HG02571 (cell line): Measurements from ENCODE around the gene EFCAB9.

Experiments used
- ATAC-seq: cut with Tn5 transposase; IDR thresholded peaks from one replicate; pipeline ENCODE4 v1.9.1; 2021; ENCODE audit warnings: mild to moderate bottlenecking, moderate library complexity; ENCODE audit not compliant: unreplicated experiment

EFCAB9 gene

DNA sequence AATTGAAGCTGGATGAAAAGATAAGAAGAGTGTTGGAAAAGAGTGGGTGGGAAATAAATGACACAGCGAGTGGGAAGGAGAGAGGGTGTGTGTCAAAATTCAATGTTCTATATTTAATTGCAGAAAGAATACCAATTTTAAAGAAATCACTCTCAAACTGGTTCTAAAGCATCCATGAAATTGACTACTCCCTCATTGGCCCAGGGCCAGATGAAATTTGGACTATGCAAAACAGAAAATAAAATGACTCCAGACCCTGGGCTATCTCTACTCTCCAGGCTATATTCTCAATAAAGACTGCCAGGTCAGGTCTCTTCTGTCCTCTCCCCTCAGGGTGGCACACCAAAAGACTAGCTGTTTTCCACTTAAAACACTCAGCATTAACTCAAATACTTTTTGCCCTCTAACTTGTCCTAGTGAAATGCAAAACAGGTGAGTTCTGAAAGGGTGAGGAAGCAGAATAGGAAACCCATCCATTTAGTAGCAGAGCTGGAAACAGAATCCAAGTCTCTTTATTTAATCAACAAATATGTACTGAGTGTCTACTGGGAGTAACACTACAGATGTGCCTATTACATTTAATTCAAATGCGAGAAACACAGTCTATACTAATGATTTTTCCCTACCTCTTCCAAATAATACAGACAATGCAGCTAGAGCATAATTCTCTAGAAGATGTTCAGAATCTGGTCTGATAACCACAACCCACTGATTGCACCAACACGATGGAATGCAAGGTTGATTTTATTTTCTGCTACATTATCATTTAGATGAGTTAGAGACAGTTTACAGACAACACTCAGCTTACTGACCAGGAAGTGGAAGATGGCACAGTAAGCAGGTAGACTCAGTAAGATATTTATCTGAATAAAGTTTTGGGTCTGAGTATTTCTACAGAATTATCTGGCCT lies 42.1 kb downstream of the EFCAB9 start:
- no peak for ATAC-seq

DNA sequence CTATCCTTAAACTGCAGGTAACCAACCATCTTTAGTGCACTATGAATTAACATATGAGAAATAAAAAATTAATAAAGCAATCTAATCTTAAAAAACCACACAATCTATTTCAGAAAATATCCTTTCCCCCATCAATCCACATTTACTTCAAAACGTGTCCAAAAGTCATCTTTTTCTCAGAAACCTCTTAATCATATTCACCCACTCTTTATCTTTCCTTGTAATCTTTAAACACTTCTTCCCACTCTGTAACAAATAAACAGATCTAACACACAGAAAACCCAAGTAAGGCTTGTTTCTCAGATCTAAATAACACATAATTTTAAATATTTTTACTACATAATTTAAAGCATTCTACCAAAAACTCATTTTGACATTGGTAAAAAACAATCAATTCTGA lies 44.4 kb downstream of the EFCAB9 start:
- no peak for ATAC-seq

DNA sequence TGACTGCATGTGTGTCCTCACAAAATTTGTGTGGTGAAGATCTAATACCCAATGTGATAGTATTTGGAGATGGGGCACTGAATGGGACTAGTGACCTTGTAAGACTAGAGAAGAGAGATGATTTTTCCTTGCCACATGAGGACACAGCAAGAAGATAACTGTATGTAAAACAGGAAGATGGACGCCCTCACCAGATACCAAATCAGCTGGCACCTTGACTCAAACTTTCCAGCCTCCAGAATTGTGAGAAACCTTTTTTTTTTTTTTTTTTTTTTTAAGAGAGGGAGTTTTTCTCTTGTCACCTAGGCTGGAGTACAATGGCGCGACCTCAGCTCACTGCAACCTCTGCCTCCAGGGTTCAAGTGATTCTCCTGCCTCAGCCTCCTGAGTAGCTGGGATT lies 49.3 kb downstream of the EFCAB9 start:
- no peak for ATAC-seq

DNA sequence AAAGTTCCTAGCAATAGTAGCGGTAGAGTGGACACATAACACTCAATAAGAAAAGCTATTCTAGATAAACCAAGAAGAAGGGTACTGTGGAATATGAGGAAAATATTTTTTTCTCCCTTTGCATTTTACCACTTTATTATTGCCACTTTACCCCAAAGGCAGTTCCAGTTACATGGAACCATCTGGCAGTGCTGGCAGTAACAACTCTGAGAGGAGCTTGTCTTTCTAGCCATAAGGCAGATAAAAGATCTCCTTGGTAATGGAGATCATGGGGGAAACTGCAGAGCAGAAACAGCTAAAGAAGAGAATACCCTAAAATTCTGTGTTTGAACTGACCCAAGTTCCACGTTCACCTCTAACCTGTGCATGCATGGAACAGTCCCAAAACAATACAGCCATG lies 51.1 kb downstream of the EFCAB9 start:
- ATAC-seq, result no peak

DNA sequence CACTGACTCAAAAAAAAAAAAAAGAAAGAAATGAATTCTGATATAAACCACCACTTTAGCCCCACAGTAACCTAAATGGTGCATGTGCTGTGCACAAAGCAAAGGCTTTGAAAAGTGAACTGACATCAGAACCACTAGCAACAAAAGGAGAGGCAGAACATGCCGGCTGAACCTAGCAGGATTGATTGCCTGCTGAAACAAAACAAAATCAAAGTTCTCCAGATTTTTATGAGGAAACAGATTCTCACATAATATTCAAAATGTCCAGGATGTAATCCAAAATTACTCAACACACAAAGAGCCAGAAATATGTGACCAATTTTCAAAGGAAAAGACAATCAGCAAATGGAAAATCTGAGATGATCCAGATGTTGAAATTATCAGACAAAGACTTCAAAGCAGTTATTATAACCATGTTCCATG lies 51.7 kb downstream of the EFCAB9 start:
- ATAC-seq, result no peak

DNA sequence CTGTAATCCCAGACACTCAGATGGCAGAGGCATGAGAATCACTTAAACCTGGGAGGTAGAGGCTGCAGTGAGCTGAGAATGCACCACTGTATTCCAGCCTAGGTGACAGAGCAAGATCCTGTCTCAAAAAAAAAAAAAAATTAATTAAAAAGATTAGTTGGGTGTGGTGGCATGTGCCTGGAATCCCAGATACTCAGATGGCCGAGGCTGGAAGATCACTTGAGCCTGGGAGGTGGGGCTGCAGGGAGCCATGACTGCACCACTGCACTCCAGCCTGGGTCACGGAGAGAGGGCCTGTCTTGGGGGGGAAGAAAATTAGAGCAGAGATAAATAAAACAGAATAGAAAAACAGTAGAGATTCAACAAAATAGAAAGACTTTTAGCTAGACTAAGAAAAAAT lies 54.7 kb downstream of the EFCAB9 start:
- no peak for ATAC-seq

DNA sequence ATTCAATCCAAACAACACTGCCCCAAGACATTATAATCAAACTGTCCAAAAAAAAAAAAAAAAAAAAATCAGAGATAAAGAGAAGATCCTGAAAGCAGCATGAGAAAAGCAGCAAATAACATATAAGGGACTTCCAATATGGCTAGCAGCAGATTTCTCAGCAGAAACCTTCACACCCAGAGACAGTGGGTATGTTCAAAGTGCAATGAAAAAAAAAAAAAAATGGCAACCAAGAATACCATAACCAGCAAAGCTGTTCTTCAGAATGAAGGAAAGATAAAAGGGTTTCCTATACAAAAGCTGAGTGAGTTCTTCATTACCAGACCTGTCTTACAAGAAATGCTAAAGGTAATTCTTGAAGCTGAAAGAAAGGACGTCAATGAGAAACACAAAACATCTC lies 57.4 kb downstream of the EFCAB9 start:
- no peak for ATAC-seq

DNA sequence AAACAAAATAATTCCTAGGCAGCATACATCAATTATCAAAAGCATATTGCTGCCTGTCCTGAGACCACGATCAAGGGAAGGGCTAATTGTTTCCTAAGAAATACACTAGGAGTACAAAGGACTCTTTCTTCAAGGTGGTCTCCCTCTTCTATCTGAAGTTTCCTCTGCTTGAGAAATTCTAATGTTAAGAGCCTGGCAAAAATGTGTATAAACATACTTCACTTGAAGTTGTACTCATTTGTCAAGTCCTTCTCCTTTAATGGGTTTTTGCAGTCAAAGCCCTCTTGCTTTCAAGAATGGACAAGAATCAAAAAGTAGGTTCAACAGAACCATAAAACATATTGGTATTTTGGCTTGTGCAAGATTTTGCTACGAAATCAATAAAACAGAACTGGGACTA lies 58.5 kb downstream of the EFCAB9 start:
- ATAC-seq, result no peak
